ENCODE measurements around the gene ZBED4. TPM values are rescaled to one million over a fixed set of nuclear protein-coding genes. Genes with fewer than 3 reads are reported as not detected.

Gene ZBED4
- total and polyA plus RNA-seq, 2 of the 13 experiments (the other 11 are each of a cell fraction or from before 2014, with no cell fraction given): 5.4 to 9.6 TPM

DNA sequence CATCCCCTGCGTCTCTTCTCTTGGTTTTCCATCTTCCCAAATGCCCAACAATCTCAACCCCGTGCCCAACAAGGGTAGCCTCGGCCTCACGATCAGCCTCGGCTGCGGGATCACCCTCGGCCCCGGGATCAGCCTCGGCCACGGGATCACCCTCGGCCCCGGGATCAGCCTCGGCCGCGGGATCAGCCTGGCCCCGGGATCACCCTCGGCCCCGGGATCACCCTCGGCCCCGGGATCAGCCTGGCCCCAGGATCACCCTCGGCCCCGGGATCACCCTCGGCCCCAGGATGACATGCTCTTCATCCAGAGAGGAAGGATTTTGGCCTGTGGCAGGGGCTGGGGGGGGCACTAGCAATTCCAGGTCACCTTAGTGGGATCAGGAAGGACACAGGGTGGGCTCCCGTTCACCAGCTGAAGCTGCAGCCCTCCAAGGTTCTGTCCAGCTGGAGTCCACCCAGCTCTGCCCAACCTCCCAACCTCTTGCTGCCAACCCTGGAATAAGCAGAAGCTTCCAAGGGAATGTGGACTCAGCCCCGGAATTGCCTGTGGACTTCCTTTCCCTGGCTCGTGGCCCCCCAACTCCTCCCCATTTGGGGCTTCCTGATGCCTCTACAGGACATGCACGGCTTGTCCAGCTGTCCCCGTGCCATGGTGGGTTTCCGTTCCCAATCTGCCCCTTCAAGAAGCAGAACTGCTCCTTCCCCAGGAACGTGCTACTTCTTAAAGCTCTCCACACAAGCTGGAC lies 58.4 kb downstream of the ZBED4 start:
- no peak overlapping the region for H3K4me2 ChIP-seq (ENCODE audit: low read depth, low read length)
- ChIA-PET POLR2A (no interaction called here), CTCF (ENCODE audit: low intra/inter-chr PET ratio, low total read pairs) (no interaction called here)
- no peaks in the 10 kb centered on the region for H3K9me3 ChIP-seq (ENCODE audit: low read length)
- no peak overlapping the region for H3K9ac ChIP-seq (ENCODE audit: insufficient read depth, low read depth, low read length)
- H2AFZ ChIP-seq (ENCODE audit: low read length): no peak overlapping the region
- in situ Hi-C loops (cut with HindIII; ENCODE audit: extremely low pct_ligation_motif_present, low pct_unique_long_range_greater_than_20kb): no loop called here
- peaks cover 4% of the 10 kb centered on the region for H3K79me2 ChIP-seq (ENCODE audit: insufficient read depth, low read length)
- 98% methylated on average over 26 of the region's 30 CpGs for WGBS (ENCODE audit: low lambda C conversion rate)
- no peak for TF ChIP-seq NBN (conservative IDR thresholded peaks at IDR 0.05)
- TF ChIP-seq AGO2 (optimal IDR thresholded peaks at IDR 0.05; ENCODE audit: low read depth, low read length): peak; percentile 49
- BruUV-seq (replicated peaks): no TSS peak
- H3K4me3 ChIP-seq (replicated peaks in 1 of 3; ENCODE audit: insufficient read depth in 1 of 3, low read depth in 2 of 3, low read length in 3 of 3): no peak overlapping the region
- no peaks in the 10 kb centered on the region for H4K20me1 ChIP-seq (ENCODE audit: insufficient read depth, low read length)
- H3K27me3 ChIP-seq (ENCODE audit: control insufficient read depth in 1 of 2, insufficient read depth in 2 of 2, low read length in 2 of 2): no peaks in the 10 kb centered on the region
- H3K4me1 ChIP-seq (ENCODE audit: insufficient read depth, low read length): peaks cover 18% of the 10 kb centered on the region
- ATAC-seq: no peak
- no peak for DNase-seq (ENCODE audit: low spot score)
- peaks cover 9 to 32% of the 10 kb centered on the region in 2 experiments; a peak in 4 of 5 replicates for H3K36me3 ChIP-seq (replicated peaks in 1 of 2; ENCODE audit: control insufficient read depth in 1 of 2, insufficient read depth in 2 of 2, low read length in 2 of 2)
- no peak overlapping the region for H3K27ac ChIP-seq (ENCODE audit: extremely low read length, insufficient read depth, low read length)
- no peak for FAIRE-seq
- intact Hi-C loops (cut with micrococcal nuclease; ENCODE audit: unreplicated experiment): no loop called here

DNA sequence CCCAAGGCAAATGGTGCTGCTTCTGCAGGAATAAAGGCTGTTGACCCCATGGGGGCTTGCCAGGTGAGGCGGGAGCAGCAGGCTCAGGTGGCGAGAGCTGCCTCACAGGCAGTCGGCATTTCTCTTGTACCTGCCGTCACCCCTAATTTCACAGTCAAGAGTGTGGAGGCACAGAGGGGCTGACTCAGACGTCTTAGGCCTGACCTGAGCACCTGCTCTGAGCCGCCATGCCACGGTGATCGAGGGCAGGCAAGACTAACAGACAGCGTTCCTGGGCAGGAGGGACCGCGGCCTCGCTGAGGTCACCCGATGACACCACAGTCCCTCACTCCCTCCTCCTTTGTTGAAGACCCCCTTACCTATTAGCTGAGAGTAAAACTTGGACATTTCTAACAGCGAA lies 59.4 kb downstream of the ZBED4 start:
- BruUV-seq (replicated peaks): no TSS peak
- Histone ChIP-seq H4K20me1 (ENCODE audit: insufficient read depth, low read length) (no peaks in the 10 kb centered on the region), H3K9ac (ENCODE audit: insufficient read depth, low read depth, low read length) (no peak overlapping the region), H3K4me1 (ENCODE audit: insufficient read depth, low read length) (peaks cover 24% of the 10 kb centered on the region), H3K79me2 (ENCODE audit: insufficient read depth, low read length) (peaks cover 7% of the 10 kb centered on the region), H3K4me3 (replicated peaks in 1 of 3; ENCODE audit: insufficient read depth in 1 of 3, low read depth in 2 of 3, low read length in 3 of 3) (no peak overlapping the region), H3K4me2 (ENCODE audit: low read depth, low read length) (no peak overlapping the region), H3K9me3 (ENCODE audit: low read length) (no peaks in the 10 kb centered on the region), H3K27ac (ENCODE audit: extremely low read length, insufficient read depth, low read length) (no peak overlapping the region), H3K36me3 (replicated peaks in 1 of 2; ENCODE audit: control insufficient read depth in 1 of 2, insufficient read depth in 2 of 2, low read length in 2 of 2) (peaks cover 4 to 22% of the 10 kb centered on the region in 2 experiments; a peak in 3 of 5 replicates), H2AFZ (ENCODE audit: low read length) (no peak overlapping the region), H3K27me3 (ENCODE audit: control insufficient read depth in 1 of 2, insufficient read depth in 2 of 2, low read length in 2 of 2) (no peaks in the 10 kb centered on the region)
- ChIA-PET CTCF (ENCODE audit: low intra/inter-chr PET ratio, low total read pairs) (no interaction called here), POLR2A (no interaction called here)
- 94% methylated on average over 10 of the region's 14 CpGs for WGBS (ENCODE audit: low lambda C conversion rate)
- intact Hi-C loops (cut with micrococcal nuclease; ENCODE audit: unreplicated experiment): no loop called here
- ATAC-seq (no peak), DNase-seq (ENCODE audit: low spot score) (no peak), FAIRE-seq (no peak)
- in situ Hi-C loops (cut with HindIII; ENCODE audit: extremely low pct_ligation_motif_present, low pct_unique_long_range_greater_than_20kb): no loop called here
- TF ChIP-seq SIX4 (CRISPR knock-in tag; IDR thresholded peaks at IDR 0.05): no peak
- TF ChIP-seq, protein P1, sequence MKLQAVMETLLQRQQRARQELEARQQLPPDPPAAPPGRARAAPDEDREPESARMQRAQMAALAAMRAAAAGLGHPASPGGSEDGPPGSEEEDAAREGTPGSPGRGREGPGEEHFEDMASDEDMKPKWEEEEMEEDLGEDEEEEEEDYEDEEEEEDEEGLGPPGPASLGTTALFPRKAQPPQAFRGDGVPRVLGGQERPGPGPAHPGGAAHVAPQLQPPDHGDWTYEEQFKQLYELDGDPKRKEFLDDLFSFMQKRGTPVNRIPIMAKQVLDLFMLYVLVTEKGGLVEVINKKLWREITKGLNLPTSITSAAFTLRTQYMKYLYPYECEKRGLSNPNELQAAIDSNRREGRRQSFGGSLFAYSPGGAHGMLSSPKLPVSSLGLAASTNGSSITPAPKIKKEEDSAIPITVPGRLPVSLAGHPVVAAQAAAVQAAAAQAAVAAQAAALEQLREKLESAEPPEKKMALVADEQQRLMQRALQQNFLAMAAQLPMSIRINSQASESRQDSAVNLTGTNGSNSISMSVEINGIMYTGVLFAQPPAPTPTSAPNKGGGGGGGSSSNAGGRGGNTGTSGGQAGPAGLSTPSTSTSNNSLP (IDR thresholded peaks at IDR 0.05; ENCODE audit: low read depth, low read length): no peak
- no peak for TF ChIP-seq ZNF660 (CRISPR knock-in tag; IDR thresholded peaks at IDR 0.05; ENCODE audit: borderline replicate concordance, low read depth)
- no peak for TF ChIP-seq THYN1 (CRISPR knock-in tag; IDR thresholded peaks at IDR 0.05; ENCODE audit: borderline replicate concordance, low read depth)
- no peak for TF ChIP-seq KLF15 (CRISPR knock-in tag; IDR thresholded peaks at IDR 0.05; ENCODE audit: borderline replicate concordance)
- TF ChIP-seq, protein P2, sequence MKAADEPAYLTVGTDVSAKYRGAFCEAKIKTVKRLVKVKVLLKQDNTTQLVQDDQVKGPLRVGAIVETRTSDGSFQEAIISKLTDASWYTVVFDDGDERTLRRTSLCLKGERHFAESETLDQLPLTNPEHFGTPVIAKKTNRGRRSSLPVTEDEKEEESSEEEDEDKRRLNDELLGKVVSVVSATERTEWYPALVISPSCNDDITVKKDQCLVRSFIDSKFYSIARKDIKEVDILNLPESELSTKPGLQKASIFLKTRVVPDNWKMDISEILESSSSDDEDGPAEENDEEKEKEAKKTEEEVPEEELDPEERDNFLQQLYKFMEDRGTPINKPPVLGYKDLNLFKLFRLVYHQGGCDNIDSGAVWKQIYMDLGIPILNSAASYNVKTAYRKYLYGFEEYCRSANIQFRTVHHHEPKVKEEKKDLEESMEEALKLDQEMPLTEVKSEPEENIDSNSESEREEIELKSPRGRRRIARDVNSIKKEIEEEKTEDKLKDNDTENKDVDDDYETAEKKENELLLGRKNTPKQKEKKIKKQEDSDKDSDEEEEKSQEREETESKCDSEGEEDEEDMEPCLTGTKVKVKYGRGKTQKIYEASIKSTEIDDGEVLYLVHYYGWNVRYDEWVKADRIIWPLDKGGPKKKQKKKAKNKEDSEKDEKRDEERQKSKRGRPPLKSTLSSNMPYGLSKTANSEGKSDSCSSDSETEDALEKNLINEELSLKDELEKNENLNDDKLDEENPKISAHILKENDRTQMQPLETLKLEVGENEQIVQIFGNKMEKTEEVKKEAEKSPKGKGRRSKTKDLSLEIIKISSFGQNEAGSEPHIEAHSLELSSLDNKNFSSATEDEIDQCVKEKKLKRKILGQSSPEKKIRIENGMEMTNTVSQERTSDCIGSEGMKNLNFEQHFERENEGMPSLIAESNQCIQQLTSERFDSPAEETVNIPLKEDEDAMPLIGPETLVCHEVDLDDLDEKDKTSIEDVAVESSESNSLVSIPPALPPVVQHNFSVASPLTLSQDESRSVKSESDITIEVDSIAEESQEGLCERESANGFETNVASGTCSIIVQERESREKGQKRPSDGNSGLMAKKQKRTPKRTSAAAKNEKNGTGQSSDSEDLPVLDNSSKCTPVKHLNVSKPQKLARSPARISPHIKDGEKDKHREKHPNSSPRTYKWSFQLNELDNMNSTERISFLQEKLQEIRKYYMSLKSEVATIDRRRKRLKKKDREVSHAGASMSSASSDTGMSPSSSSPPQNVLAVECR (CRISPR knock-in tag; IDR thresholded peaks at IDR 0.05; ENCODE audit: borderline replicate concordance): no peak
- no peak for TF ChIP-seq ZNF619 (CRISPR knock-in tag; IDR thresholded peaks at IDR 0.05)
- TF ChIP-seq ZNF816 (CRISPR knock-in tag; IDR thresholded peaks at IDR 0.05; ENCODE audit: borderline replicate concordance): no peak
- TF ChIP-seq ZNF10 (CRISPR knock-in tag; IDR thresholded peaks at IDR 0.05; ENCODE audit: borderline replicate concordance, low read depth): no peak

Measured in HepG2 (cell line).